CD14-positive monocyte (primary cell): ENCODE data around the gene TMEM174. TPM values are rescaled to one million over a fixed set of nuclear protein-coding genes. Genes with fewer than 3 reads are reported as not detected.
A peak's percentile ranks its signal among the peaks of the same experiment; 100 is the strongest.

Experiments
- DNase-seq, 3 donors: peaks; one replicate each; pipeline ENCODE4 v3.0.0-alpha.2; 2011 to 2022
- H2AFZ ChIP-seq: 2 replicates; pipeline ENCODE4 v1.6.0; 2012; ENCODE audit warnings: mild to moderate bottlenecking, low read depth, low read length, inconsistent platforms; ENCODE audit not compliant: insufficient read depth, poor library complexity, severe bottlenecking
- H3K27ac ChIP-seq, 2 donors: 1 replicate in 1 of 2; 2 replicates in 1 of 2; pipeline ENCODE4 v1.5.1; 2012 to 2013; ENCODE audit warnings: low read length in 2 of 2, control low read depth in 1 of 2, inconsistent platforms in 1 of 2, low read depth in 1 of 2, mild to moderate bottlenecking in 1 of 2
- H3K27me3 ChIP-seq, 2 donors: one replicate each; pipeline versions ENCODE4 v1.6.0 to v1.6.1; 2011 to 2013; ENCODE audit warnings: low read length in 2 of 2; ENCODE audit not compliant: control insufficient read depth in 2 of 2, insufficient read depth in 2 of 2
- H3K36me3 ChIP-seq, 2 donors: replicated peaks in 1 of 2; 1 replicate in 1 of 2; 2 replicates in 1 of 2; pipeline versions ENCODE4 v1.5.1 to v1.6.1; 2012 to 2013; ENCODE audit warnings: low read length in 2 of 2, control low read depth in 1 of 2, inconsistent platforms in 1 of 2, mild to moderate bottlenecking in 1 of 2; ENCODE audit not compliant: insufficient read depth in 2 of 2, control insufficient read depth in 1 of 2
- H3K4me1 ChIP-seq, 2 donors: 1 replicate in 1 of 2; 2 replicates in 1 of 2; pipeline versions ENCODE4 v1.5.1 to v1.6.1; 2012 to 2013; ENCODE audit warnings: low read length in 2 of 2, control low read depth in 1 of 2, inconsistent platforms in 1 of 2, mild to moderate bottlenecking in 1 of 2, moderate library complexity in 1 of 2; ENCODE audit not compliant: insufficient read depth in 2 of 2, control insufficient read depth in 1 of 2
- H3K4me2 ChIP-seq: replicated peaks from 2 replicates; pipeline ENCODE3; 2012; ENCODE audit warnings: low read length, moderate library complexity, mild to moderate bottlenecking; ENCODE audit not compliant: poor library complexity, severe bottlenecking; ENCODE audit errors: extremely low read depth
- H3K4me3 ChIP-seq, 3 experiments: fragments of 200-600 bp in 1 of 3; sonication (generic) in 1 of 3; replicated peaks in 1 of 3; 1 replicate in 2 of 3; 2 replicates in 1 of 3; pipeline ENCODE4 v1.5.1; 2011 to 2013; ENCODE audit warnings: low read length in 3 of 3, mild to moderate bottlenecking in 3 of 3, control low read depth in 2 of 3, low read depth in 2 of 3, inconsistent platforms in 1 of 3, moderate library complexity in 1 of 3
- H3K79me2 ChIP-seq: 2 replicates; pipeline ENCODE4 v1.6.0; 2012; ENCODE audit warnings: mild to moderate bottlenecking, control low read depth, inconsistent platforms, low read length, moderate library complexity; ENCODE audit not compliant: insufficient read depth
- H3K9ac ChIP-seq: 2 replicates; pipeline ENCODE4 v1.6.0; 2017; ENCODE audit warnings: low read length, mild to moderate bottlenecking; ENCODE audit not compliant: insufficient read depth, poor library complexity, severe bottlenecking
- H3K9me3 ChIP-seq, 2 donors: replicated peaks in 1 of 2; 1 replicate in 1 of 2; 2 replicates in 1 of 2; pipeline versions ENCODE4 v1.5.1 to v1.6.1; 2012 to 2013; ENCODE audit warnings: low read length in 2 of 2, control low read depth in 1 of 2; ENCODE audit not compliant: control insufficient read depth in 1 of 2, insufficient read depth in 1 of 2
- H4K20me1 ChIP-seq: 2 replicates; pipeline ENCODE4 v1.6.0; 2012; ENCODE audit warnings: mild to moderate bottlenecking, low read length, control low read depth, moderate library complexity; ENCODE audit not compliant: insufficient read depth
- H3K27ac Mint-ChIP-seq, 7 donors: one replicate each; pipeline ENCODE4 v1.8.0; 2020; ENCODE audit warnings: mild to moderate bottlenecking in 7 of 7, mixed read lengths in 7 of 7, moderate library complexity in 6 of 7, inconsistent platforms in 2 of 7
- H3K27me3 Mint-ChIP-seq, 3 donors: one replicate each; pipeline ENCODE4 v1.8.0; 2021 to 2022; ENCODE audit warnings: low read depth in 3 of 3, mild to moderate bottlenecking in 3 of 3, mixed read lengths in 3 of 3, moderate library complexity in 3 of 3, inconsistent platforms in 1 of 3
- H3K36me3 Mint-ChIP-seq, 2 donors: one replicate each; pipeline ENCODE4 v1.8.0; 2020; ENCODE audit warnings: mixed read lengths in 2 of 2, inconsistent platforms in 1 of 2, mild to moderate bottlenecking in 1 of 2
- H3K4me1 Mint-ChIP-seq: one replicate; pipeline ENCODE4 v1.8.0; 2020; ENCODE audit warnings: mild to moderate bottlenecking, mixed read lengths
- H3K4me3 Mint-ChIP-seq, 2 donors: one replicate each; pipeline ENCODE4 v1.8.0; 2020; ENCODE audit warnings: mild to moderate bottlenecking in 2 of 2, mixed read lengths in 2 of 2, moderate library complexity in 1 of 2
- H3K9me3 Mint-ChIP-seq, 7 donors: one replicate each; pipeline ENCODE4 v1.8.0; 2020 to 2022; ENCODE audit warnings: mixed read lengths in 7 of 7, mild to moderate bottlenecking in 6 of 7, moderate library complexity in 6 of 7, inconsistent platforms in 2 of 7
- WGBS: methylation state at CpG from one replicate; pipeline ENCODE4 v1.1.5; 2013; ENCODE audit warnings: missing lambda C conversion rate; ENCODE audit not compliant: insufficient coverage; 5-methylcytosine and 5-hydroxymethylcytosine counted together
- intact Hi-C, 2 donors: fragments of 100-400 bp; cut with micrococcal nuclease; formaldehyde crosslinking; loops; one replicate each; pipeline versions ENCODE4 v1.15.0 to v1.15.1; 2023
- polyA plus RNA-seq, 3 donors: library from polyadenylated mRNA; depleted of rRNA in 1 of 3; unstranded in 2 of 3; stranded (reverse) in 1 of 3; fragments of 300-500 nt in 2 of 3; fragments of >200 nt in 1 of 3; fragmentation: Illumina TruSeq in 2 of 3; gene quantifications; 1 replicate in 2 of 3; 2 replicates in 1 of 3; pipeline ENCODE4 v1.2.3, GENCODE V29; 2012 to 2021
- TF ChIP-seq, protein P1 (sequence below): fragments of 200-600 bp; IDR thresholded peaks from one replicate; pipeline ENCODE4 v1.8.0; 2022; ENCODE audit warnings: antibody characterized with exemption, mild to moderate bottlenecking

The TMEM174 gene
- polyA plus RNA-seq, 3 donors, result not detected

DNA sequence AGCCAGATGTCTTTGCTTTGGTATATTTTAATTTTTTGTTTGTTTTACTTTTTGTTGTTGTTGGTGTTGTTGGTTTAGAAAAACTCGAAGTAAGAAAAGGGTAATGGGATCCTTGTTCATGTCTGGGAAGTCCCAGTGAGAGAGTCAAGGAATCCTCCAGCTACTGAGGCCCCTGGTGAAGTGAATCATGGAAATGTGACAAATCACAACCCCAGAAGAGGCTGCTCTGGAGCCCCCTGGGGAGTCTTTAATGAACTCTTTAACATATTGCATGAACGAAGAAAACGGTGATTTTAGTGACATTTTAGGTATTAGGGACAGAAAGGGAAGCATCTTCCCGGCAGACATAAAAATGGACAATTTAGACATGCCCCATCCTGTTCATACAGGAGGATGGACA, 41.3 kb downstream of the TMEM174 start:
- Mint-ChIP-seq H3K4me1 (peaks cover 9% of the 10 kb centered on the region), H3K4me3 (peak overlapping the region in 1 of 2 donors; percentile 36), H3K9me3 (peaks cover 3 to 25% (median 20%) of the 10 kb centered on the region in 7 donors), H3K36me3 (peaks cover 0 to 1% of the 10 kb centered on the region in 2 donors), H3K27ac (no peak overlapping the region), H3K27me3 (peaks cover 73 to 91% (median 74%) of the 10 kb centered on the region in 3 donors)
- Histone ChIP-seq H3K4me1 (peaks cover 6 to 7% of the 10 kb centered on the region in 2 donors), H3K27ac (no peak overlapping the region), H3K9ac (no peak overlapping the region), H3K4me2 (no peak overlapping the region), H3K36me3 (no peaks in the 10 kb centered on the region), H3K27me3 (peaks cover 50 to 62% of the 10 kb centered on the region in 2 donors), H3K79me2 (no peaks in the 10 kb centered on the region), H3K9me3 (no peaks in the 10 kb centered on the region), H2AFZ (no peak overlapping the region), H3K4me3 (no peak overlapping the region), H4K20me1 (no peaks in the 10 kb centered on the region)
- intact Hi-C loops, result no loop called here
- DNase-seq, result no peak
- TF ChIP-seq, protein P1, sequence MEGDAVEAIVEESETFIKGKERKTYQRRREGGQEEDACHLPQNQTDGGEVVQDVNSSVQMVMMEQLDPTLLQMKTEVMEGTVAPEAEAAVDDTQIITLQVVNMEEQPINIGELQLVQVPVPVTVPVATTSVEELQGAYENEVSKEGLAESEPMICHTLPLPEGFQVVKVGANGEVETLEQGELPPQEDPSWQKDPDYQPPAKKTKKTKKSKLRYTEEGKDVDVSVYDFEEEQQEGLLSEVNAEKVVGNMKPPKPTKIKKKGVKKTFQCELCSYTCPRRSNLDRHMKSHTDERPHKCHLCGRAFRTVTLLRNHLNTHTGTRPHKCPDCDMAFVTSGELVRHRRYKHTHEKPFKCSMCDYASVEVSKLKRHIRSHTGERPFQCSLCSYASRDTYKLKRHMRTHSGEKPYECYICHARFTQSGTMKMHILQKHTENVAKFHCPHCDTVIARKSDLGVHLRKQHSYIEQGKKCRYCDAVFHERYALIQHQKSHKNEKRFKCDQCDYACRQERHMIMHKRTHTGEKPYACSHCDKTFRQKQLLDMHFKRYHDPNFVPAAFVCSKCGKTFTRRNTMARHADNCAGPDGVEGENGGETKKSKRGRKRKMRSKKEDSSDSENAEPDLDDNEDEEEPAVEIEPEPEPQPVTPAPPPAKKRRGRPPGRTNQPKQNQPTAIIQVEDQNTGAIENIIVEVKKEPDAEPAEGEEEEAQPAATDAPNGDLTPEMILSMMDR, result no peak
- no CpG with 5 or more reads among the region's 4 CpGs for WGBS

DNA sequence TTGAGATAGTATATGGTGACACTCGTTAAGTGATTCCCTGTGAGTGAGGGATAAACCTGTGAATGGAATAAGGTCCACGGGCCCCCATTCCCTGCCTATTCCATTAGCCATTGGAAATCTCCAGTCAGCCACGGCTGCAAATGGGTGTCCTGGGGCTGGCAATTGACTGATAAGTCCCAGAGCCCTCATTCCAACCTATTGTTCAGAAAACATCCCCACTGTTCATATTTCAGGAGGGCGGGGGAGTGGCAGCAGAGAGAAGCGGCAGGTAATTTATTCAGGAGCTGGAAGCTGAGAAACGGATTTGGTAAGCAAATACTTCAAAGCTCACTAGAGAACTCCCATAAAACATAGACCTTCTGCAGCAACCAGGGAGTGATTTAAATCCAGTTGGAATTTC, 42.0 kb downstream of the TMEM174 start:
- H3K4me1 ChIP-seq, result peaks cover 6 to 7% of the 10 kb centered on the region in 2 donors
- H3K27me3 ChIP-seq, result peaks cover 54 to 65% of the 10 kb centered on the region in 2 donors
- H3K36me3 ChIP-seq, result no peaks in the 10 kb centered on the region
- H3K36me3 Mint-ChIP-seq, result peaks cover 0 to 1% of the 10 kb centered on the region in 2 donors
- no peak for DNase-seq
- H3K9ac ChIP-seq, result no peak overlapping the region
- no CpG with 5 or more reads among the region's 6 CpGs for WGBS
- H3K27me3 Mint-ChIP-seq, result peaks cover 67 to 91% (median 71%) of the 10 kb centered on the region in 3 donors
- H3K9me3 Mint-ChIP-seq, result peaks cover under 1 to 18% (median 14%) of the 10 kb centered on the region in 7 donors
- no peak overlapping the region for H3K27ac ChIP-seq
- no peaks in the 10 kb centered on the region for H3K9me3 ChIP-seq
- peaks cover 9% of the 10 kb centered on the region for H3K4me1 Mint-ChIP-seq
- TF ChIP-seq, protein P1, result no peak
- peak overlapping the region in 1 of 2 donors; percentile 36 for H3K4me3 Mint-ChIP-seq
- intact Hi-C loops, result loop anchor here in 1 of 2 donors (5.0 kb wide), 1 partner anchor 237 kb away; no protein-coding TSS in a partner anchor
- H3K27ac Mint-ChIP-seq, result no peak overlapping the region
- H3K4me2 ChIP-seq, result no peak overlapping the region
- no peaks in the 10 kb centered on the region for H4K20me1 ChIP-seq
- no peaks in the 10 kb centered on the region for H3K79me2 ChIP-seq
- H2AFZ ChIP-seq, result no peak overlapping the region
- no peak overlapping the region for H3K4me3 ChIP-seq
